OCI-LY3 (cell line): ENCODE measurements around the gene TRAF3.

ENCODE experiments used
- CTCF ChIP-seq: fragments of 200-600, 300-600 bp; sonication (generic); IDR thresholded peaks from 2 replicates; pipeline ENCODE4 v1.5.1; 2014; ENCODE audit warnings: antibody characterized with exemption, low read length, low read depth
- EZH2phosphoT487 ChIP-seq: fragments of 200-600 bp; shearing (Covaris generic); IDR thresholded peaks from 2 replicates; pipeline ENCODE4 v1.6.1; 2018; ENCODE audit warnings: antibody characterized with exemption, mixed run types, low read depth

GRCh38 chr14:102902086-102902485 lies 124.8 kb downstream of the TRAF3 start:
- TF ChIP-seq CTCF (no peak), EZH2phosphoT487 (no peak)
